ENCODE results near the gene CHID1.

GRCh38 chr11:957212-957920 is 46.8 kb upstream of the CHID1 start:
- TF ChIP-seq SNRNP70 (optimal IDR thresholded peaks at IDR 0.05; ENCODE audit: low read depth, low read length), result no peak
- TF ChIP-seq CHD2 (IDR thresholded peaks at IDR 0.05; ENCODE audit: low read depth, low read length), result no peak
- no peak for TF ChIP-seq HDAC1 (IDR thresholded peaks at IDR 0.05)
- TF ChIP-seq, protein P1, sequence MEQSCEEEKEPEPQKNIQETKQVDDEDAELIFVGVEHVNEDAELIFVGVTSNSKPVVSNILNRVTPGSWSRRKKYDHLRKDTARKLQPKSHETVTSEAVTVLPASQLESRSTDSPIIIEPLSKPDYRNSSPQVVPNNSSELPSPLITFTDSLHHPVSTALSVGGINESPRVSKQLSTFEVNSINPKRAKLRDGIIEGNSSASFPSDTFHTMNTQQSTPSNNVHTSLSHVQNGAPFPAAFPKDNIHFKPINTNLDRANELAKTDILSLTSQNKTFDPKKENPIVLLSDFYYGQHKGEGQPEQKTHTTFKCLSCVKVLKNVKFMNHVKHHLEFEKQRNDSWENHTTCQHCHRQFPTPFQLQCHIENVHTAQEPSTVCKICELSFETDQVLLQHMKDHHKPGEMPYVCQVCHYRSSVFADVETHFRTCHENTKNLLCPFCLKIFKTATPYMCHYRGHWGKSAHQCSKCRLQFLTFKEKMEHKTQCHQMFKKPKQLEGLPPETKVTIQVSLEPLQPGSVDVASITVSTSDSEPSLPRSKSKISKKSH (CRISPR knock-in tag; IDR thresholded peaks at IDR 0.05), result no peak
- TF ChIP-seq POLR2A (conservative IDR thresholded peaks at IDR 0.05), result no peak
